ENCODE measurements around the gene ZNF821. TPM values are rescaled to one million over a fixed set of nuclear protein-coding genes. Genes with fewer than 3 reads are reported as not detected.

ZNF821 gene
- total RNA-seq, 1 donor from 2014 or later: 10.3 TPM

- Histone ChIP-seq H4K20me1 (ENCODE audit: low read depth) (peaks cover 30% of the 10 kb centered on the region), H3K9me3 (ENCODE audit: low read depth) (no peaks in the 10 kb centered on the region), H3K27me3 (no peaks in the 10 kb centered on the region), H3K4me2 (peak overlapping the region; percentile 88), H2AFZ (replicated peaks) (no peak overlapping the region), H3K9ac (no peak overlapping the region), H3K36me3 (no peaks in the 10 kb centered on the region), H3K27ac (peak overlapping the region; percentile 82), H3K4me1 (peaks cover 9% of the 10 kb centered on the region), H3K79me2 (ENCODE audit: low read depth) (peaks cover 45% of the 10 kb centered on the region), H3K4me3 (peak overlapping the region; percentile 97), H3F3A (ENCODE audit: low read depth) (peaks cover 25% of the 10 kb centered on the region)
- TF ChIP-seq CTCF (IDR thresholded peaks at IDR 0.05) (no peak), EZH2 (IDR thresholded peaks at IDR 0.05) (no peak), EZH2phosphoT487 (IDR thresholded peaks at IDR 0.05) (no peak)
- Mint-ChIP-seq H3K27me3 (ENCODE audit: insufficient read depth, low read depth) (peaks cover 3% of the 10 kb centered on the region), H3K36me3 (peaks cover 6% of the 10 kb centered on the region), H3K4me3 (peak overlapping the region; percentile 99), H3K9me3 (peaks cover 4% of the 10 kb centered on the region), H3K27ac (peak overlapping the region; percentile 83), H3K4me1 (peaks cover 15% of the 10 kb centered on the region)
- DNase-seq (ENCODE audit: low spot score): no peak
These were observed 9.9 kb upstream of the ZNF821 start for GRCh38 chr16:71893888-71894228.

GRCh38 chr16:71889147-71889546 lies 5.2 kb upstream of the ZNF821 start:
- H3K27ac ChIP-seq: no peak overlapping the region
- no peaks in the 10 kb centered on the region for H3K9me3 ChIP-seq (ENCODE audit: low read depth)
- no peak overlapping the region for H3K9ac ChIP-seq
- peaks cover 9% of the 10 kb centered on the region for H3K79me2 ChIP-seq (ENCODE audit: low read depth)
- Mint-ChIP-seq H3K4me3 (no peak overlapping the region), H3K9me3 (no peaks in the 10 kb centered on the region), H3K4me1 (peaks cover 13% of the 10 kb centered on the region), H3K36me3 (no peaks in the 10 kb centered on the region), H3K27ac (no peak overlapping the region), H3K27me3 (ENCODE audit: insufficient read depth, low read depth) (peaks cover 7% of the 10 kb centered on the region)
- H3K27me3 ChIP-seq: peaks cover 6% of the 10 kb centered on the region
- H2AFZ ChIP-seq (replicated peaks): no peak overlapping the region
- H3K36me3 ChIP-seq: no peaks in the 10 kb centered on the region
- no peaks in the 10 kb centered on the region for H4K20me1 ChIP-seq (ENCODE audit: low read depth)
- no peak overlapping the region for H3K4me2 ChIP-seq
- no peak for DNase-seq (ENCODE audit: low spot score)
- peaks cover 28% of the 10 kb centered on the region for H3F3A ChIP-seq (ENCODE audit: low read depth)
- peaks cover 4% of the 10 kb centered on the region for H3K4me1 ChIP-seq
- TF ChIP-seq EZH2phosphoT487 (IDR thresholded peaks at IDR 0.05) (no peak), CTCF (IDR thresholded peaks at IDR 0.05) (no peak), EZH2 (IDR thresholded peaks at IDR 0.05) (no peak)
- H3K4me3 ChIP-seq: no peak overlapping the region

- Mint-ChIP-seq H3K27ac (peak overlapping the region; percentile 21), H3K4me1 (peaks cover 20% of the 10 kb centered on the region), H3K27me3 (ENCODE audit: insufficient read depth, low read depth) (peaks cover 7% of the 10 kb centered on the region), H3K4me3 (peak overlapping the region; percentile 96), H3K36me3 (peaks cover under 1% of the 10 kb centered on the region), H3K9me3 (no peaks in the 10 kb centered on the region)
- Histone ChIP-seq H2AFZ (replicated peaks) (no peak overlapping the region), H4K20me1 (ENCODE audit: low read depth) (peaks cover 23% of the 10 kb centered on the region), H3K4me2 (no peak overlapping the region), H3K9me3 (ENCODE audit: low read depth) (no peaks in the 10 kb centered on the region), H3K27me3 (peaks cover 6% of the 10 kb centered on the region), H3K36me3 (peaks cover 3% of the 10 kb centered on the region), H3F3A (ENCODE audit: low read depth) (peaks cover 25% of the 10 kb centered on the region), H3K79me2 (ENCODE audit: low read depth) (peaks cover 5% of the 10 kb centered on the region), H3K4me3 (no peak overlapping the region), H3K9ac (no peak overlapping the region), H3K27ac (no peak overlapping the region), H3K4me1 (peaks cover 8% of the 10 kb centered on the region)
- DNase-seq (ENCODE audit: low spot score): no peak
- no peak for TF ChIP-seq EZH2 (IDR thresholded peaks at IDR 0.05)
- TF ChIP-seq EZH2phosphoT487 (IDR thresholded peaks at IDR 0.05): no peak
- no peak for TF ChIP-seq CTCF (IDR thresholded peaks at IDR 0.05)
These were observed 1.3 kb upstream of the ZNF821 start for GRCh38 chr16:71885261-71885650.
